ENCODE data around the gene RAB27B. TPM values are rescaled to one million over a fixed set of nuclear protein-coding genes. Genes with fewer than 3 reads are reported as not detected.

The RAB27B gene
- total RNA-seq, 1 donor from 2014 or later: 0.11 TPM

DNA sequence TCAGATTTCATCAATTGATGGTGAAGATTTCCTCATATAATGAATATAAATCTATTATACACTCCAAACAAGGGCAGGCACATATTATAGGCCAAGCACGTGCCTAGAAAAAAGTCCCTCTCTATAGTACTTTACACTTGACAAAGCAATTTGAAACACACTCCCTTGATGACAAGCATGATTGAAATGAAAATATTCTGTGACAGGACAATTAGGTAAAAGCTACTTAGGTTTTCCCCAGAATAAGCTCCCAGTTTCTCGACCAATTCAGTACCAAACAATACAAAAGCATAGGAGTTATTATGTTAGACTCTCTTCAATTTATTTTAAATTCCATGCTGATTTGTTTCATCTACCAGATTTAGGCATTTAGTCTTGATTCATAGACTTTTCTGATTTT is 83.3 kb downstream of the RAB27B start:
- no peaks in the 10 kb centered on the region for H3K36me3 ChIP-seq
- H3K27ac ChIP-seq: no peak overlapping the region
- H3K27me3 ChIP-seq: no peaks in the 10 kb centered on the region
- no peak for DNase-seq (ENCODE audit: low spot score in 2 of 2)
- H3K4me3 ChIP-seq: no peak overlapping the region
- H3K4me1 ChIP-seq: no peaks in the 10 kb centered on the region
- intact Hi-C loops (cut with DNase I): no loop called here
- no peaks in the 10 kb centered on the region for H3K9me3 ChIP-seq
- TF ChIP-seq, protein P1, sequence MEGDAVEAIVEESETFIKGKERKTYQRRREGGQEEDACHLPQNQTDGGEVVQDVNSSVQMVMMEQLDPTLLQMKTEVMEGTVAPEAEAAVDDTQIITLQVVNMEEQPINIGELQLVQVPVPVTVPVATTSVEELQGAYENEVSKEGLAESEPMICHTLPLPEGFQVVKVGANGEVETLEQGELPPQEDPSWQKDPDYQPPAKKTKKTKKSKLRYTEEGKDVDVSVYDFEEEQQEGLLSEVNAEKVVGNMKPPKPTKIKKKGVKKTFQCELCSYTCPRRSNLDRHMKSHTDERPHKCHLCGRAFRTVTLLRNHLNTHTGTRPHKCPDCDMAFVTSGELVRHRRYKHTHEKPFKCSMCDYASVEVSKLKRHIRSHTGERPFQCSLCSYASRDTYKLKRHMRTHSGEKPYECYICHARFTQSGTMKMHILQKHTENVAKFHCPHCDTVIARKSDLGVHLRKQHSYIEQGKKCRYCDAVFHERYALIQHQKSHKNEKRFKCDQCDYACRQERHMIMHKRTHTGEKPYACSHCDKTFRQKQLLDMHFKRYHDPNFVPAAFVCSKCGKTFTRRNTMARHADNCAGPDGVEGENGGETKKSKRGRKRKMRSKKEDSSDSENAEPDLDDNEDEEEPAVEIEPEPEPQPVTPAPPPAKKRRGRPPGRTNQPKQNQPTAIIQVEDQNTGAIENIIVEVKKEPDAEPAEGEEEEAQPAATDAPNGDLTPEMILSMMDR (IDR thresholded peaks at IDR 0.05): no peak

DNA sequence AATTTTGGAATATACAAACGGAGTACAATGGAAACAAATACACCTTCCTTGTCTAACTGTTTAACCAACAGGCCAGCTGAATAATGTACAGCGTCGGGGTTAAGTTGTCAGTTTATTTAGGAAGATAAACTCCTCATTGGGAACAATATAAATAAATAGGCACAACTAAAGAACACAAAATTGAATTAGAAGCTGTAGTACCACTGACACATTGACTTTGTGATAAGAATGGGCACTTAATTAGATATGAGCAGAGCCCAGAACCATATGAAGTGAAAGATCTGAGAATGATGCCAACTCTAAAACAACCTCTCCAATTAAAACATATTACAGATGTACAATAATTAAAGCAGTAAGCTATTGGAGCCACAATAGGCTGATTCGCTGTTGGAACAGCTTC is 86.5 kb downstream of the RAB27B start:
- Histone ChIP-seq H3K27ac (no peak overlapping the region), H3K36me3 (no peaks in the 10 kb centered on the region), H3K9me3 (no peaks in the 10 kb centered on the region), H3K4me3 (no peak overlapping the region), H3K4me1 (no peaks in the 10 kb centered on the region), H3K27me3 (no peaks in the 10 kb centered on the region)
- DNase-seq (ENCODE audit: low spot score in 2 of 2): no peak
- intact Hi-C loops (cut with DNase I): no loop called here
- TF ChIP-seq, protein P1 (IDR thresholded peaks at IDR 0.05): no peak

GRCh38 chr18:54916507-54916906 is 88.2 kb downstream of the RAB27B start:
- TF ChIP-seq, protein P1 (IDR thresholded peaks at IDR 0.05): no peak
- intact Hi-C loops (cut with DNase I): no loop called here
- Histone ChIP-seq H3K27ac (no peak overlapping the region), H3K9me3 (no peaks in the 10 kb centered on the region), H3K27me3 (no peaks in the 10 kb centered on the region), H3K36me3 (no peaks in the 10 kb centered on the region), H3K4me1 (no peaks in the 10 kb centered on the region), H3K4me3 (no peak overlapping the region)
- DNase-seq (ENCODE audit: low spot score in 2 of 2): no peak

DNA sequence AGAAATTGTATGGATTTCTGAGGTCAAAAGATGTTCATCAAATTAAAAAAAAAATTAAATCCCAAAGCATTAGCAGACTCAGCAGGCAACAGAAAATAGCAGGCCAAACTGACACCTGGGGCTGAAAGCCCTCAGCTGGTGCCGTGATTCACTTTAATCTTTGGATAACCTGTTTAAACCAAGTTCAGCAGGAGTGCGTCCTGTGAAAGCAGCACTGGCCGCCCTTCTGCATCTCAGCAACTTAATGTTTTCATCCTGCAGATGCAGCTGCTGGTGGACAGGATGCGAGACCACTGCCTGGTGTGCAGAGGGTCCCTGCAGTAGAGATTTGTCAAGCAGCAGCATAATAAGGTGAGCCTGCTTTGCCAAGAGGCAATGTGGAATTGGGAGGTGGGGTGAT is 89.8 kb downstream of the RAB27B start:
- no peaks in the 10 kb centered on the region for H3K9me3 ChIP-seq
- H3K27ac ChIP-seq: no peak overlapping the region
- H3K36me3 ChIP-seq: no peaks in the 10 kb centered on the region
- intact Hi-C loops (cut with DNase I): no loop called here
- H3K27me3 ChIP-seq: no peaks in the 10 kb centered on the region
- TF ChIP-seq, protein P1 (IDR thresholded peaks at IDR 0.05): no peak
- H3K4me3 ChIP-seq: no peak overlapping the region
- DNase-seq (ENCODE audit: low spot score in 2 of 2): no peak
- no peaks in the 10 kb centered on the region for H3K4me1 ChIP-seq

- no peaks in the 10 kb centered on the region for H3K36me3 ChIP-seq
- intact Hi-C loops (cut with DNase I): no loop called here
- H3K4me3 ChIP-seq: no peak overlapping the region
- H3K27me3 ChIP-seq: no peaks in the 10 kb centered on the region
- TF ChIP-seq, protein P1 (IDR thresholded peaks at IDR 0.05): no peak
- no peaks in the 10 kb centered on the region for H3K4me1 ChIP-seq
- no peak for DNase-seq (ENCODE audit: low spot score in 2 of 2)
- H3K27ac ChIP-seq: no peak overlapping the region
- no peaks in the 10 kb centered on the region for H3K9me3 ChIP-seq
Measured at GRCh38 chr18:54919412-54919811, 91.1 kb downstream of the RAB27B start.

DNA sequence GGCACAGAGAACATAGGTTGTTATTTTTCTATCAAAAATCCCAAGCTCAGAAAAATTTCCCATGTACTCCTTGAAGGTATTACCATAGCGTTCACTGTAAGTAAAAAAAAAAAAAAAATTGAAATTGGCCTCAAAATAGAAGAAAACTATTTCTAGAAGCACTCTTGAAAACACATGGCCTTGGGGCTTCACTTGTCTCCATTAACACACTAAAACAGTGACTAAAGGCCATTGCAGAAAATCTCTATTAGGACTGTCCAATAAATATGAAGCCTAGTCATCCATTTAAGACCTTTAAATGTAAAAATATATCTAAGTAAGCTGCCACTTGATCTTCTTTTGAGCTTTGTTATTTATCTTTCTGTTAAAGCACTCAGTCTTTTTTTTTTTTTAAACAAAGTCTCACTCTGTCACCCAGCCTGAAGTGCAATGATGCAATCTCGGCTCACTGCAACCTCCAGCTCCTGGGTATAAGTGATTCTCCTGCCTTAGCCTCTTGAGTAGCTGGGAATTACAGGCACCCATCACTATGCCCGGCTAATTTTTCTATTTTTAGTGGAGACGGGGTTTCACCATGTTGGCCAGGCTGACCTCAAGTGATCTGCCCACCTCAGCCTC is 95.2 kb downstream of the RAB27B start:
- Histone ChIP-seq H3K9me3 (no peaks in the 10 kb centered on the region), H3K27ac (no peak overlapping the region), H3K36me3 (no peaks in the 10 kb centered on the region), H3K27me3 (no peaks in the 10 kb centered on the region), H3K4me3 (no peak overlapping the region), H3K4me1 (no peaks in the 10 kb centered on the region)
- TF ChIP-seq, protein P1 (IDR thresholded peaks at IDR 0.05): no peak
- intact Hi-C loops (cut with DNase I): no loop called here
- no peak for DNase-seq (ENCODE audit: low spot score in 2 of 2)
